Adrenal gland (tissue), 12 donors: ENCODE results near the gene FCRLA. TPM values are rescaled to one million over a fixed set of nuclear protein-coding genes. Genes with fewer than 3 reads are reported as not detected.

Experiments used
- DNase-seq, 7 donors: peaks; one replicate each; pipeline ENCODE4 v3.0.0-alpha.2; 2019 to 2020
- H3K27ac ChIP-seq, 5 donors: fragments of 200-600 bp; sonication (generic) in 4 of 5; 1 replicate in 3 of 5; 2 replicates in 2 of 5; pipeline versions ENCODE4 v1.5.1 to v1.8.0; 2016 to 2020; ENCODE audit warnings: mild to moderate bottlenecking in 1 of 5
- H3K27me3 ChIP-seq: fragments of 200-600 bp; 2 replicates; pipeline ENCODE4 v1.8.0; 2021
- H3K36me3 ChIP-seq, 2 donors: fragments of 200-600 bp; replicated peaks in 1 of 2; 1 replicate in 1 of 2; 2 replicates in 1 of 2; pipeline versions ENCODE4 v1.5.1 to v1.8.0; 2018 to 2022
- H3K4me1 ChIP-seq, 2 donors: fragments of 200-600 bp; replicated peaks in 1 of 2; 1 replicate in 1 of 2; 2 replicates in 1 of 2; pipeline versions ENCODE4 v1.5.1 to v1.8.0; 2018 to 2021
- H3K4me3 ChIP-seq, 4 donors: fragments of 200-600 bp; sonication (generic) in 3 of 4; one replicate each; pipeline ENCODE4 v1.5.1; 2016 to 2018
- H3K9me3 ChIP-seq, 3 donors: fragments of 200-600 bp; sonication (generic) in 1 of 3; replicated peaks in 1 of 3; 1 replicate in 2 of 3; 2 replicates in 1 of 3; pipeline versions ENCODE4 v1.5.1 to v1.8.0; 2016 to 2021
- CTCF ChIP-seq, 6 experiments: fragments of 450-650 bp in 4 of 6; fragments of 200-600 bp in 2 of 6; sonication (generic) in 1 of 6; IDR thresholded peaks; 1 replicate in 5 of 6; 2 replicates in 1 of 6; pipeline versions ENCODE4 v1.5.1 to v1.8.0; 2016 to 2021; ENCODE audit warnings: antibody characterized with exemption in 6 of 6, mild to moderate bottlenecking in 2 of 6, moderate library complexity in 1 of 6
- POLR2A ChIP-seq, 2 donors: fragments of 450-650 bp; IDR thresholded peaks; one replicate each; pipeline ENCODE4 v1.6.1; 2017; ENCODE audit warnings: antibody characterized with exemption in 2 of 2, mild to moderate bottlenecking in 2 of 2, moderate library complexity in 1 of 2
- WGBS, 4 donors: extraction: QIAGEN DNeasy Blood & Tissue Kit in 2 of 4; methylation state at CpG; one replicate each; pipeline versions ENCODE4 v1.1.5 to v1.1.7; 2013 to 2017; 5-methylcytosine and 5-hydroxymethylcytosine counted together
- intact Hi-C, 2 donors: fragments of 100-400 bp; cut with DNase I; formaldehyde crosslinking; loops; one replicate each; pipeline versions ENCODE4 v1.14.1 to v1.15.0; 2022 to 2023
- polyA plus RNA-seq, 3 donors: library from polyadenylated mRNA; stranded (reverse); fragments of 200-250 nt in 2 of 3; fragments of 350-450 nt in 1 of 3; fragmentation: Illumina TruSeq in 1 of 3; extraction: RNeasy Lipid Tissue Mini Kit (QIAGEN cat#74804) in 1 of 3; gene quantifications; one replicate each; pipeline ENCODE4 v1.2.3, GENCODE V29; 2013 to 2014
- total RNA-seq, 9 donors: library from RNA; depleted of rRNA in 4 of 9; stranded (reverse); fragments of >200 nt in 4 of 9; fragments of 120-200 nt in 1 of 9; fragmentation: NEBNext Ultra II Directional in 1 of 9; extraction: Animal tissue kit (Norgen Biotek cat#: 25700) in 1 of 9; gene quantifications; one replicate each; pipeline versions ENCODE4 v1.1.0 to v1.2.4, GENCODE V29; 2013 to 2023
- donor health status: healthy with polysubstance abuse.
- donor health status: Bipolar disorder and iron deficiency.
- donor health status: DM: yes; HTN: yes; CAD: no.
- donor health status: DM: no; HTN: no; CAD: no.
- donor health status: DM: no; HTN: no; CAD: no.
- donor health status: DM: yes; HTN: yes; CAD: no.

FCRLA gene
- total and polyA plus RNA-seq, 12 donors = 0.03 to 28.0 (median 0.22) TPM; not detected in 6

GRCh38 chr1:161743231-161743630 is 36.2 kb downstream of the FCRLA start:
- Histone ChIP-seq H3K36me3 (no peaks in the 10 kb centered on the region), H3K4me1 (peaks cover 0 to 11% of the 10 kb centered on the region in 2 donors), H3K27ac (no peak overlapping the region), H3K9me3 (no peaks in the 10 kb centered on the region), H3K27me3 (no peaks in the 10 kb centered on the region), H3K4me3 (no peak overlapping the region)
- 71 to 82% (median 78%) methylated on average over 9 of the region's 9 CpGs for WGBS, 4 donors
- intact Hi-C loops = loop anchor here (10.0 kb wide), 2 partner anchors 178 to 258 kb away; no protein-coding TSS in a partner anchor
- no peak for DNase-seq
- TF ChIP-seq POLR2A (IDR thresholded peaks at IDR 0.05) = no peak
- TF ChIP-seq CTCF (IDR thresholded peaks at IDR 0.05) = no peak

GRCh38 chr1:161747801-161748200 is 40.8 kb downstream of the FCRLA start:
- Histone ChIP-seq H3K27me3 (no peaks in the 10 kb centered on the region), H3K4me3 (no peak overlapping the region), H3K27ac (no peak overlapping the region), H3K9me3 (no peaks in the 10 kb centered on the region), H3K4me1 (peaks cover 7 to 12% of the 10 kb centered on the region in 2 donors), H3K36me3 (peaks cover 0 to 14% of the 10 kb centered on the region in 2 donors)
- intact Hi-C loops = loop anchor here (10.0 kb wide), 2 partner anchors 183 to 263 kb away; no protein-coding TSS in a partner anchor
- WGBS, 4 donors = 55 to 66% (median 60%) methylated on average over 6 of the region's 6 CpGs
- DNase-seq = no peak
- TF ChIP-seq POLR2A (IDR thresholded peaks at IDR 0.05) (no peak), CTCF (IDR thresholded peaks at IDR 0.05) (no peak)

GRCh38 chr1:161749509-161750407 is 42.7 kb downstream of the FCRLA start, which contains the start of gene DUSP12:
TSS of gene DUSP12 (plus strand) at chr1:161749786. CDS start at chr1:161749802, 16 bp downstream.
- Histone ChIP-seq H3K27ac (peak within 1 kb of the TSS; percentile 74 to 94 (median 83)), H3K4me1 (peaks cover 7 to 12% of the 10 kb centered on the region in 2 donors), H3K27me3 (no peaks in the 10 kb centered on the region), H3K4me3 (peak within 1 kb of the TSS; percentile 84 to 98 (median 86)), H3K36me3 (peaks cover 0 to 33% of the 10 kb centered on the region in 2 donors), H3K9me3 (no peaks in the 10 kb centered on the region)
- 0 to 3% (median 0%) methylated on average over 5 to 65 of the region's 65 CpGs for WGBS, 4 donors
- TF ChIP-seq POLR2A (IDR thresholded peaks at IDR 0.05) (peak; percentile 10 to 70), CTCF (IDR thresholded peaks at IDR 0.05) (peak in 3 of 6 experiments; percentile 5 to 8 (median 7))
- intact Hi-C loops = loop anchor here (10.0 kb wide), 2 partner anchors 185 to 265 kb away; no protein-coding TSS in a partner anchor
- DNase-seq = peak; percentile 90 to 95 (median 94)

GRCh38 chr1:161763522-161764098 is 56.6 kb downstream of the FCRLA start:
- peaks cover 7 to 19% of the 10 kb centered on the region in 2 donors for H3K4me1 ChIP-seq
- peak in 5 of 6 experiments; percentile 27 to 49 (median 30) for TF ChIP-seq CTCF (IDR thresholded peaks at IDR 0.05)
- no peak for TF ChIP-seq POLR2A (IDR thresholded peaks at IDR 0.05)
- intact Hi-C loops = no loop called here
- no peaks in the 10 kb centered on the region for H3K9me3 ChIP-seq
- no peaks in the 10 kb centered on the region for H3K27me3 ChIP-seq
- 64 to 77% (median 75%) methylated on average over 7 of the region's 7 CpGs for WGBS, 4 donors
- peaks cover 0 to 3% of the 10 kb centered on the region in 2 donors for H3K36me3 ChIP-seq
- DNase-seq = no peak
- no peak overlapping the region for H3K4me3 ChIP-seq
- no peak overlapping the region for H3K27ac ChIP-seq
